ENCODE data around the gene PNPLA8.
A peak's percentile ranks its signal among the peaks of the same experiment; 100 is the strongest.
"Not testable (repeated sequence)": the region's sequence is repeated elsewhere in the genome, so short reads cannot be mapped to it uniquely, and the experiment has no call there.

The PNPLA8 gene

DNA sequence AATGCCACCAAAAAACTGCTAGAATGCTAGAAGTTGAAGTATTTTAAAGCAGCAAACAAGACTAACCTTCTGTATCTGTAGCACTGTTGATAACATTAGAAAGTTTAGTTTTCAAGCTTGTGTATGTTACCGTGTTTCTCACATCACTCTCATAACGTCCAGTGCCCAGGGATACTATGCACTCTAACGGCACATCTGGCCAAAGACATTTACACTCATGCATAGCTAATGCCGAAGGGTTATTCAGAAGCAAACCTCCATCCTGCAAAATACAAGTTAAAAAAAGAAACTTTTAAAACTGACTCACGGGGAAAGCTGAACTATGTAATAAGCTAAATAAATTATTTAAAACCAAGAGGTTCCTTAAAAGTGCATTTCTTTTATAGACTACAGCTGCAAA, 46.8 kb downstream of the PNPLA8 start:
- TF ChIP-seq, protein P1, sequence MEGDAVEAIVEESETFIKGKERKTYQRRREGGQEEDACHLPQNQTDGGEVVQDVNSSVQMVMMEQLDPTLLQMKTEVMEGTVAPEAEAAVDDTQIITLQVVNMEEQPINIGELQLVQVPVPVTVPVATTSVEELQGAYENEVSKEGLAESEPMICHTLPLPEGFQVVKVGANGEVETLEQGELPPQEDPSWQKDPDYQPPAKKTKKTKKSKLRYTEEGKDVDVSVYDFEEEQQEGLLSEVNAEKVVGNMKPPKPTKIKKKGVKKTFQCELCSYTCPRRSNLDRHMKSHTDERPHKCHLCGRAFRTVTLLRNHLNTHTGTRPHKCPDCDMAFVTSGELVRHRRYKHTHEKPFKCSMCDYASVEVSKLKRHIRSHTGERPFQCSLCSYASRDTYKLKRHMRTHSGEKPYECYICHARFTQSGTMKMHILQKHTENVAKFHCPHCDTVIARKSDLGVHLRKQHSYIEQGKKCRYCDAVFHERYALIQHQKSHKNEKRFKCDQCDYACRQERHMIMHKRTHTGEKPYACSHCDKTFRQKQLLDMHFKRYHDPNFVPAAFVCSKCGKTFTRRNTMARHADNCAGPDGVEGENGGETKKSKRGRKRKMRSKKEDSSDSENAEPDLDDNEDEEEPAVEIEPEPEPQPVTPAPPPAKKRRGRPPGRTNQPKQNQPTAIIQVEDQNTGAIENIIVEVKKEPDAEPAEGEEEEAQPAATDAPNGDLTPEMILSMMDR (IDR thresholded peaks at IDR 0.05; ENCODE audit: low read length, missing control alignments), result no peak
- H3K4me3 ChIP-seq (replicated peaks; ENCODE audit: low read depth, low read length), result no peak overlapping the region
- no peak for DNase-seq (ENCODE audit: low read depth)

DNA sequence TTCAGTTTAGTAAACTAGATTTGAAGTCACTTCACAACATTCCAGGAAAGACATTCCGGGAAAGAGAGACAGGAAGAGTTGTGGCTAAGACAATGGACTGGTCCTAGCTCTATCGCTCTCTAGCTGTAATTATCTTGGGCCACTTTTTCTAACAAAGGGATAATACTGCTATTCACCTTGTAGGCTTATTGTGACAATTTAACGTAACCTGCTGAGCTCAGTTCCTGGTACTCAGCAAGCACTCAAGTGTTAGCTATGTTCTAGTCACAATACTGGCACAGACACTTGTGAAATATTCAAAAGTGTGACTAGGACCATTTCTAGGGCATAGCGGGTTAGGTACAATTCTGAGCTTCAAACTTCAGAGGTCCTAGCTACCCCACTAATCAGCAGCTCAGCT, 57.7 kb downstream of the PNPLA8 start:
- TF ChIP-seq, protein P1 (IDR thresholded peaks at IDR 0.05; ENCODE audit: low read length, missing control alignments), result no peak
- DNase-seq (ENCODE audit: low read depth), result no peak
- no peak overlapping the region for H3K4me3 ChIP-seq (replicated peaks; ENCODE audit: low read depth, low read length)

DNA sequence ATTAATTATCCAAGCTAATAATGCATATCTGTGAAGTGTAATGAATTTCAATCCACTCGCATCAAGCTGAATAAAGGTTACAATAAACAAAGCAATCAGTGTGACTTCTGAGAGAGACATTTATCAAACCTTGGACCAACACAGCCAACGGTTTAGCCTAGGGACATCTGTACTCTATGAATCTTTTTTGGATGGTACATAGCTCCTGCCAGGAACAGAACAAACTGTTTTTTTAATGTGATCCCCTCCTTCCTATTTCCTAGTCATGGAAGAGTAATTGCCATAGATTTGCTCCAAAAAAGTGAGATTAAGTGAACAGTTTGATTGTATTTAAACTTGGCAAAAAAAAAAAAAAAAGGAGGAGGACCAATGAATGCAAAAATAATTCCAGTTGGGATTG, 58.5 kb downstream of the PNPLA8 start:
- DNase-seq (ENCODE audit: low read depth), result no peak

DNA sequence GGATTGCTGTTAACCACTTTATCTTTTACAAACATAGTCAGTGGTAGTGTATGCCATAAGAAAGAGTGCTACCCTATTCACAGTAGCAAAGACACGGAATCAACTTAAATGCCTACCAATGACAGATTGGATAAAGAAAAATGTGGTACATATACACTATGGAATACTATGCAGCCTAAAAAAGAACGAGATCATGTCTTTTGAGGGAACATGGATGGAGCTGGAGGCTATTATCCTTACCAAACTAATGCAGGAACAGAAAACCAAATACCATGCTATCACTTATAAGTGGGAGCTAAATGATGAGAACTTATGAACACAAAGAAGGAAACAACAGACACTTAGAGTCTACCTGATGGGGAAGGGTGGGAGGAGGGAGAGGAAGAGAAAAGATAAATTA, 59.6 kb downstream of the PNPLA8 start:
- H3K4me3 ChIP-seq (replicated peaks; ENCODE audit: low read depth, low read length); DNase-seq (ENCODE audit: low read depth): not testable (repeated sequence)

More for the DNA sequence above, 58.5 kb downstream of the PNPLA8 start:
- no peak overlapping the region for H3K4me3 ChIP-seq (replicated peaks; ENCODE audit: low read depth, low read length)
- TF ChIP-seq, protein P1 (IDR thresholded peaks at IDR 0.05; ENCODE audit: low read length, missing control alignments), result no peak

DNA sequence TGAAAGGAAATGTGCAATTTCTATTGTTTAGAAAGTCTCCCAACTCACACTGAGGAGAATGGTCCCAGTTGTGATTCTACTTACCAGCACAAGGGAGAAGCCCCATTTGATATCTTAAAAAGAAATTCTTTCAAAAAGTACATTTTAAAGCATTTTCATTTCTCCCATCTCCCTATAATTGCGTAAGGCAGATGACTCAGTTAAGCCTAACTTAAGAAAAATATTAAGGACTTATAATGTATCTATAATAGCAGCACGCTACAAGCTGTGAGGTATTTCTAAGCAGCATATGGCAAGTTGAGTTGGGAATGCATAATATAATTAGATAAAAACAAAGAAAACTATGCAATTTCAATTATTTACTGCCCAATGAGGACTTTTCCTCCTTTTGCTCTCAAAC, 61.2 kb downstream of the PNPLA8 start:
- H3K4me3 ChIP-seq (replicated peaks; ENCODE audit: low read depth, low read length), result no peak overlapping the region
- TF ChIP-seq, protein P1 (IDR thresholded peaks at IDR 0.05; ENCODE audit: low read length, missing control alignments), result no peak
- no peak for DNase-seq (ENCODE audit: low read depth)

DNA sequence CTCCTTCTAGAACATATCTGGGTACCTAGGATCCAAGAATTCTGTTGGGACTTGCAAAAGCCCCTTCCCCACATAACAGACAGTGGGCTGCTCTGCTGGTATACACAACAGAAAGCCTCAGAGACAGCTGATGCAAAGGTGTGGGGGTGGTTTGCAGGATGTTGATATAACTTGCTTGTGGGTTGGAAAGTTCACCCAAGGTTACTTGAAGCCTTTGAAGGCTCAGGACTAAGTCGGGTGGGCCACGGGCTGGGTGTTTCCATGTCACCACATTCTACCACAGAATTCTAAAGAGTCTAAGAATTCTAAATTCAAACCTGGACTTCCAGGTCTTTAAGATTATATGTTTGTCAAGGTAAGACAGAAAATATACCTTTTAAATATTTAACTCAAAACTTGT, 62.3 kb downstream of the PNPLA8 start:
- H3K4me3 ChIP-seq (replicated peaks; ENCODE audit: low read depth, low read length), result no peak overlapping the region
- DNase-seq (ENCODE audit: low read depth), result no peak
- TF ChIP-seq, protein P1 (IDR thresholded peaks at IDR 0.05; ENCODE audit: low read length, missing control alignments), result no peak

DNA sequence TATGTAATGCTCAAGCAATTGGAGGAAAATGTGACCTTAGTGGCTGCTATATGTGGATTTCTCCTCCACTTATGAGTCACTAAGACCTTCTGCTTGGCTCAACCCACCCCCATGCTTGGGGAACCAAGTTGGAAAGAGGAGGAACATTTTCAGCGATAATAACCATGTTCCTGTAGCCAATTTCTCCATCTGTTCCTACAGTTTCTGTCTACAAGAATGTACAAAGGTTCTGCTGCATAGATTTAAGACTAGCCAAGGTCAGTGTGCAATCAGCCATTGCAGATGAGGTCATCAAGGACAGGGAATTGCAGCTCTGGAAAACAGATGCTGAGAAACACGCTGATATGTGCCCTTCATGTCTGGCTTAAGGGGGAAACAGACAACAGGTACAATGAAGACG, 64.1 kb downstream of the PNPLA8 start:
- TF ChIP-seq, protein P1 (IDR thresholded peaks at IDR 0.05; ENCODE audit: low read length, missing control alignments), result no peak
- peak; percentile 53 for DNase-seq (ENCODE audit: low read depth)
- H3K4me3 ChIP-seq (replicated peaks; ENCODE audit: low read depth, low read length), result no peak overlapping the region

DNA sequence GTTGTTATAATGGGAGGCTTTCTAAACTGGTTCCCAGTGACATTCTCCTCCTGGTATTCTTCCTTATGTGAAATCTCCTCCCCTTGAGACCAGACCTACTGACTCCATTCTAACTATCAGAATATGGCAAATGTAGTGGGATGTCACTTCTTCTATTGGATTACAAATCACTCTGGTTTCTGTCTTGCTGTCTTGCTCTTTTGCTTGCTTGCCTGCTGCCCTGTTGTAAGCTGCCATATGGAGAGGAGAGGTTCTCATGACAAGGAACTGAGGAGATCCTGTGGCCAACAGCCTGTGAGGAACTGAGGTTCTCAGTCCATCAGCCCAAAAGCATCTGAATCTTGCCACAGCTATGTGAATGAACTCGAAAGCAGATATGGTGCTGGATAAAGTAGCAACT, 65.0 kb downstream of the PNPLA8 start:
- H3K4me3 ChIP-seq (replicated peaks; ENCODE audit: low read depth, low read length), result no peak overlapping the region
- TF ChIP-seq, protein P1 (IDR thresholded peaks at IDR 0.05; ENCODE audit: low read length, missing control alignments), result no peak
- DNase-seq (ENCODE audit: low read depth), result no peak

Data from fibroblast of pulmonary artery (primary cell).